ENCODE measurements around the gene ABCC5.
A peak's percentile ranks its signal among the peaks of the same experiment; 100 is the strongest.

ABCC5 gene

DNA sequence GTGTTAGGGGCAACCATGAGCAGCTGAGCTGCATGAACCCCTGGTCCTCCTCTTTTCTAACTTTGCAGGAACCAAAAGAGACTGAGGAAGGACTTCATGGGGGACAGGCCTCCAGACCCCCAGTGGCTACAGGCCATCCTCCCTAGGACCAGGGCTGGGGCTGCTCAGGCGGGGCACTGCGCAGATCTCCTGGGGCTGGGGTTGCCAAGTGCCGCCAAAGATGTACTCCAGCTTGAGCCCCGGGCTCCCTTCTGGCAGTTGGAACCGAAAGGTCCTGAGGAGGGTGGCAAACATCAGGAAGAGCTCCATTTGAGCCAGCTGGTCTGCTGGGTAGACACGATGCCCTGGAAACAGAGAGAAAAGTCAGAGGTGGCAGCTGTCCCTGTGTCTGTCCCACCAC is 121.9 kb downstream of the ABCC5 start:
- Histone ChIP-seq H3K9me2 (replicated peaks; ENCODE audit: insufficient read depth, low read length) (no peaks in the 10 kb centered on the region), H3K27ac (ENCODE audit: low read depth, low read length) (no peak overlapping the region), H3K9me3 (ENCODE audit: insufficient read depth, low read length) (no peaks in the 10 kb centered on the region), H3K4me3 (ENCODE audit: insufficient read depth, low read length, poor library complexity, severe bottlenecking) (no peak overlapping the region), H3K36me3 (ENCODE audit: low read length) (no peaks in the 10 kb centered on the region), H4K20me1 (ENCODE audit: low read depth, low read length) (no peaks in the 10 kb centered on the region), H3K79me2 (ENCODE audit: insufficient read depth, low read length) (no peaks in the 10 kb centered on the region), H3K27me3 (ENCODE audit: low read length) (no peaks in the 10 kb centered on the region), H2AFZ (ENCODE audit: low read depth, low read length, severe bottlenecking) (no peak overlapping the region), H3K9ac (ENCODE audit: low read length) (no peak overlapping the region), H3F3A (ENCODE audit: insufficient read depth) (no peaks in the 10 kb centered on the region), H3K4me2 (ENCODE audit: low read depth, low read length, poor library complexity, severe bottlenecking) (no peak overlapping the region)
- TF ChIP-seq EZH2phosphoT487 (conservative IDR thresholded peaks at IDR 0.05; ENCODE audit: low read length), result no peak
- TF ChIP-seq, protein P1, sequence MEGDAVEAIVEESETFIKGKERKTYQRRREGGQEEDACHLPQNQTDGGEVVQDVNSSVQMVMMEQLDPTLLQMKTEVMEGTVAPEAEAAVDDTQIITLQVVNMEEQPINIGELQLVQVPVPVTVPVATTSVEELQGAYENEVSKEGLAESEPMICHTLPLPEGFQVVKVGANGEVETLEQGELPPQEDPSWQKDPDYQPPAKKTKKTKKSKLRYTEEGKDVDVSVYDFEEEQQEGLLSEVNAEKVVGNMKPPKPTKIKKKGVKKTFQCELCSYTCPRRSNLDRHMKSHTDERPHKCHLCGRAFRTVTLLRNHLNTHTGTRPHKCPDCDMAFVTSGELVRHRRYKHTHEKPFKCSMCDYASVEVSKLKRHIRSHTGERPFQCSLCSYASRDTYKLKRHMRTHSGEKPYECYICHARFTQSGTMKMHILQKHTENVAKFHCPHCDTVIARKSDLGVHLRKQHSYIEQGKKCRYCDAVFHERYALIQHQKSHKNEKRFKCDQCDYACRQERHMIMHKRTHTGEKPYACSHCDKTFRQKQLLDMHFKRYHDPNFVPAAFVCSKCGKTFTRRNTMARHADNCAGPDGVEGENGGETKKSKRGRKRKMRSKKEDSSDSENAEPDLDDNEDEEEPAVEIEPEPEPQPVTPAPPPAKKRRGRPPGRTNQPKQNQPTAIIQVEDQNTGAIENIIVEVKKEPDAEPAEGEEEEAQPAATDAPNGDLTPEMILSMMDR (IDR thresholded peaks at IDR 0.05; ENCODE audit: insufficient read depth, low read length, poor library complexity, severe bottlenecking), result no peak

DNA sequence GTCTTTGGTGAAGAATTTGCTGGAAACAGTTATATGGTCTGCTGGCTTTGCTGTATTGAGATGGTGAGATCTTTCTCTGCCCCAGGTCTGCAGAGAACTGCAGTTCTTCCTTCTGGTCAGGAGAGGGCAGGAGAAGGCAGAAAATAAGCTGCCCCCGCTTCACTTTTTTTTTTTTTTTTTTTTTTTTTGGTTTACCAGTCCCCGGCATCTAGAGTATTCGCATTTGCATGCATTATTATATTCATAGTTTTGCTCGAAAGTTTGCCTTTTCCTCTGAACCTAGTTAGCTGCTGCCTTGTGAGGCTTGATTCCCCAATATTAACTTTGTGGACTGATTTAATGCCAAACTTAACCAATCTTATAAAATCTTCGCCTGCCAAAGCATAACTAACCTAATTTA is 122.4 kb downstream of the ABCC5 start:
- Histone ChIP-seq H3K9ac (ENCODE audit: low read length) (no peak overlapping the region), H3K36me3 (ENCODE audit: low read length) (no peaks in the 10 kb centered on the region), H3K79me2 (ENCODE audit: insufficient read depth, low read length) (no peaks in the 10 kb centered on the region), H3K27ac (ENCODE audit: low read depth, low read length) (no peak overlapping the region), H3K9me2 (replicated peaks; ENCODE audit: insufficient read depth, low read length) (no peaks in the 10 kb centered on the region), H3K4me2 (ENCODE audit: low read depth, low read length, poor library complexity, severe bottlenecking) (no peak overlapping the region), H3K27me3 (ENCODE audit: low read length) (no peaks in the 10 kb centered on the region), H2AFZ (ENCODE audit: low read depth, low read length, severe bottlenecking) (no peak overlapping the region), H3F3A (ENCODE audit: insufficient read depth) (no peaks in the 10 kb centered on the region), H4K20me1 (ENCODE audit: low read depth, low read length) (no peaks in the 10 kb centered on the region), H3K9me3 (ENCODE audit: insufficient read depth, low read length) (no peaks in the 10 kb centered on the region), H3K4me3 (ENCODE audit: insufficient read depth, low read length, poor library complexity, severe bottlenecking) (no peak overlapping the region)
- TF ChIP-seq EZH2phosphoT487 (conservative IDR thresholded peaks at IDR 0.05; ENCODE audit: low read length), result no peak
- TF ChIP-seq, protein P1 (IDR thresholded peaks at IDR 0.05; ENCODE audit: insufficient read depth, low read length, poor library complexity, severe bottlenecking), result peak; percentile 60

DNA sequence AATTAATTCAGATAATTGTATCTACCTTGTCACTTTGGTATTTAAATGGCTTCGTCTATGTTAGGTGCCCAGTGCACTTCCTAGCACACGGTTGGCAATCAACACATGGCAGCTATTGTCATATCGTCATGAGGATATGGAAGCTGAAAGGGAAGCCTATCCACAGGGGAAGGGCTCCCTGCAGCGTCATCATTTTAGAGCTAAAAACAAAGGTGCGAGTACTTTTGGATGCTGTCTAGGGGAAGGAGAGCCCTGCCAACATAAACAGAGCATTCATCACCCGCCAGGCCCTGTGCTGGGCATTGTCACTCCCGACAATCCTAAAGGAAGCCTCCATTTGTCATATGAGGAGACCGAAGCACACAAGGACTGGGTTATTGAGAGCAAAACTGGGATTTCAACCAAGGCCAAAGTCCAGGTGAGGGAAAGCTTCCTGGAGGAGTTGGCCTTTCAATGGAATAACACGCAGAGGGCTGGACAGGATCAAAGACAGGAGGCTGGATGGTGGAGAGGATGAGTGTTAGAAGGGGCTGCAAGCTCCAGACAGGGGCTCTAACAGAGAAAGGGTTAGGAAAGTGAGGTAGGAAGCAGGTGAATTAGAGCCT is 125.0 kb downstream of the ABCC5 start:
- Histone ChIP-seq H3K27me3 (ENCODE audit: low read length) (no peaks in the 10 kb centered on the region), H3F3A (ENCODE audit: insufficient read depth) (no peaks in the 10 kb centered on the region), H2AFZ (ENCODE audit: low read depth, low read length, severe bottlenecking) (no peak overlapping the region), H3K79me2 (ENCODE audit: insufficient read depth, low read length) (no peaks in the 10 kb centered on the region), H3K4me3 (ENCODE audit: insufficient read depth, low read length, poor library complexity, severe bottlenecking) (no peak overlapping the region), H3K36me3 (ENCODE audit: low read length) (no peaks in the 10 kb centered on the region), H3K9me3 (ENCODE audit: insufficient read depth, low read length) (no peaks in the 10 kb centered on the region), H4K20me1 (ENCODE audit: low read depth, low read length) (no peaks in the 10 kb centered on the region), H3K4me2 (ENCODE audit: low read depth, low read length, poor library complexity, severe bottlenecking) (no peak overlapping the region), H3K27ac (ENCODE audit: low read depth, low read length) (no peak overlapping the region), H3K9ac (ENCODE audit: low read length) (no peak overlapping the region), H3K9me2 (replicated peaks; ENCODE audit: insufficient read depth, low read length) (no peaks in the 10 kb centered on the region)
- TF ChIP-seq, protein P1 (IDR thresholded peaks at IDR 0.05; ENCODE audit: insufficient read depth, low read length, poor library complexity, severe bottlenecking), result no peak
- TF ChIP-seq EZH2phosphoT487 (conservative IDR thresholded peaks at IDR 0.05; ENCODE audit: low read length), result no peak
